Panc1 (cell line): Measurements from ENCODE around the gene ECT2L.

Source experiments
- POLR2AphosphoS5 ChIP-seq: IDR thresholded peaks from 2 replicates; pipeline ENCODE4 v1.6.1; 2012; ENCODE audit warnings: mild to moderate bottlenecking, low read depth, low read length, moderate library complexity
- TF ChIP-seq, protein P1 (sequence below): fragments of 450-650 bp; IDR thresholded peaks from 2 replicates; pipeline ENCODE4 v1.5.1; 2017; ENCODE audit warnings: mild to moderate bottlenecking

DNA sequence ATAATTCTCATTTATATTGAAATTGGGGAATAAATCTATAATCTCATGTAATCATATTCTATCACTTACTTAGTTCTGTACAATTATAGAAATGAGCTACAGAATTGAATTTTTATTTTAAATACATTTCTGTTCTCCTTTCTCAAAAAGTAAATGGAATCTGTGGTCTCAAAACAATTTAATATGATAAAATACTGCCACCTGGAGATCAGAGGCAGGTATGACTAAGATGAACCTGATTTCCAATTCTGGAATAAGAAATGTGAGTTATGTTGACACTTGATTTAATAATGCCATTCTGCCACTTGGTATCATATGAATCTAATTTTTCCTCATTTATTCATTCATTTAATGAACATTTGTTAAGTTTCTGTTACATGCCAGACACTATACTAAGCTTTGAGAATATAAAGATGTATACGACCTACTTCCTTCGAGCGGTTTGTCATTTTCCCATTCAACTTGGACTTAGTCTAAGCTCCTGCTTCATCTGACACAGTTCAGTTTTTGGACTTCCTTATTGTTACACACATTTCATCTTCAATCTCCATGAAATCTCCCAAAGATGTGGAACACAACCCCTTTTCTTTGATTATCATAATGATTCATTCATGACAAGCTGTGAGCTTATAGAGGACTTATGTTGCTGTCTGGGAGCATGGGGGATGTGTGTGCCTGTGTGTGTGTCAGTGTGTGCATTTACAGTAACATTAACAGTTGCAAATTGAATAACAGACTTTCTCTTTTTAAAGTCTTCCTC, 29.8 kb upstream of the ECT2L start:
- TF ChIP-seq, protein P1, sequence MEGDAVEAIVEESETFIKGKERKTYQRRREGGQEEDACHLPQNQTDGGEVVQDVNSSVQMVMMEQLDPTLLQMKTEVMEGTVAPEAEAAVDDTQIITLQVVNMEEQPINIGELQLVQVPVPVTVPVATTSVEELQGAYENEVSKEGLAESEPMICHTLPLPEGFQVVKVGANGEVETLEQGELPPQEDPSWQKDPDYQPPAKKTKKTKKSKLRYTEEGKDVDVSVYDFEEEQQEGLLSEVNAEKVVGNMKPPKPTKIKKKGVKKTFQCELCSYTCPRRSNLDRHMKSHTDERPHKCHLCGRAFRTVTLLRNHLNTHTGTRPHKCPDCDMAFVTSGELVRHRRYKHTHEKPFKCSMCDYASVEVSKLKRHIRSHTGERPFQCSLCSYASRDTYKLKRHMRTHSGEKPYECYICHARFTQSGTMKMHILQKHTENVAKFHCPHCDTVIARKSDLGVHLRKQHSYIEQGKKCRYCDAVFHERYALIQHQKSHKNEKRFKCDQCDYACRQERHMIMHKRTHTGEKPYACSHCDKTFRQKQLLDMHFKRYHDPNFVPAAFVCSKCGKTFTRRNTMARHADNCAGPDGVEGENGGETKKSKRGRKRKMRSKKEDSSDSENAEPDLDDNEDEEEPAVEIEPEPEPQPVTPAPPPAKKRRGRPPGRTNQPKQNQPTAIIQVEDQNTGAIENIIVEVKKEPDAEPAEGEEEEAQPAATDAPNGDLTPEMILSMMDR: peak; percentile 70; the same call in 1 of the 2 replicates
- TF ChIP-seq POLR2AphosphoS5: no peak
